GM12874 (cell line): ENCODE results near the gene RALGPS1.

Experiments
- CTCF ChIP-seq: IDR thresholded peaks from 2 replicates; pipeline ENCODE4 v1.5.1; 2011; ENCODE audit warnings: low read depth, mild to moderate bottlenecking, control low read depth, low read length, moderate library complexity; ENCODE audit not compliant: insufficient read depth

Gene RALGPS1

DNA sequence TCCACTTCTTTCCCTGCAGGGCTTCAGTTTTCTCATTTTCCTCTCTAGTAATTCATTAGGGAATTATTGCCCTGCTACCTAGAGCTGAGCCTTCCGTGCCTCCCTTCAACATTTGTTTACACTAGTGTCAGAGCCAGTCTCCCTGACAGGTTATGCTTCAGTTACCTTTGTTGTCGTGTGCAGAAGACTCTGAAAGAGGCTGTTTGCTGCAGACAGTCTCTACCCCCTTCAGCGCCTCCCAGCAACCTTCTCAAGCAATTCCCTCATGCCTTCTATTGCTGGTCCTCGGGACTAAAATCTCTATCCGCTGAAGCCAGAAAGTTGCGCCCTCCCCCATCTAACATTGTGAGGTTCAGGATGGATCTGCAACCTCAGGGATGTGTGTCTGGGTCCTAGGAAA lies 12.8 kb downstream of the RALGPS1 start:
- no peak for TF ChIP-seq CTCF

- no peak for TF ChIP-seq CTCF
These were observed 18.3 kb downstream of the RALGPS1 start for GRCh38 chr9:126932871-126933321.

- no peak for TF ChIP-seq CTCF
These were observed 18.9 kb downstream of the RALGPS1 start for GRCh38 chr9:126933334-126933980.

DNA sequence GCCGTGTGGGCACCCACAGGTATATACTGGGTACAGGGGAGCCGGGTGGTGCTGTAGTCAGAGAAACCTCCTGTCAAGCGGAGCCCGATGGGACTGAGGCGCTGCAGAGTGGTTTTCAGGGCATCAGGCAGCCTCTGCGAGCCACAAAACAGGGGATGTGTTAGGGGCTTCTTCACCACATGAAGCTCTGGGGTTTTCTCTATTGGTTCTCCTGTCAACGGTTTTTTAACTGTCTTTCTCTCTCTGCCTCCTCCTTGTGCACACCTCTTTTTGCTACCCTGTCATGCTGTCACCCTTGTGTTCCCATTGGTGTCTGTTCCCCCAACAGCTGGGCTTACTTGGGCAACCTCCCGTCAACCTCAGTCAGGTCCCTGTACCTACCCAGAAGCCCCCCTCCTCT lies 19.9 kb downstream of the RALGPS1 start:
- no peak for TF ChIP-seq CTCF

- no peak for TF ChIP-seq CTCF
These were observed 21.0 kb downstream of the RALGPS1 start for GRCh38 chr9:126935630-126936029.

GRCh38 chr9:126937444-126937843 lies 22.9 kb downstream of the RALGPS1 start:
- TF ChIP-seq CTCF = no peak

DNA sequence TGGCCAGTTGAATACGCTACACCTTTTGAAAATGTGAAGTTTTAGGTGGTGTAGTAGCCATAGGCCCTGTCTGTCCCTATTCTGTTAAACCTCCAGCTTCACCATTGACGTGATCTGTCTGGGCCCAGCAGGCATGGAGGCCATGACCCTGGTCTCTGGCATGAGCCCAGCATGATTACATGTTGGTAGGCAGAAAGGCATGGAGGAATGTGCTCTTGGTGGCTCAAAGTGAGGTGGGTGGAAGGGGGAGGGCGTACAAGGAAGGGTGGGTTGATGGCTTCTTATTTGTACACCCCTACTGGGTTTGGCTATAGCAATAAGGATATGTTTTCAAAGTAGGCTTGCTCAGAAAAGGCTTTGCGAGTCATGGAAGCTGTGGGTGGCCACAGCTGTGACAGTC lies 23.7 kb downstream of the RALGPS1 start:
- TF ChIP-seq CTCF = no peak
